GM21786 (cell line): ENCODE measurements around the gene TPSAB1.
"Not testable (repeated sequence)": the region's sequence is repeated elsewhere in the genome, so short reads cannot be mapped to it uniquely, and the experiment has no call there.

Experiments used
- ATAC-seq: cut with Tn5 transposase; IDR thresholded peaks from one replicate; pipeline ENCODE4 v1.9.1; 2021; ENCODE audit not compliant: unreplicated experiment

The TPSAB1 gene

DNA sequence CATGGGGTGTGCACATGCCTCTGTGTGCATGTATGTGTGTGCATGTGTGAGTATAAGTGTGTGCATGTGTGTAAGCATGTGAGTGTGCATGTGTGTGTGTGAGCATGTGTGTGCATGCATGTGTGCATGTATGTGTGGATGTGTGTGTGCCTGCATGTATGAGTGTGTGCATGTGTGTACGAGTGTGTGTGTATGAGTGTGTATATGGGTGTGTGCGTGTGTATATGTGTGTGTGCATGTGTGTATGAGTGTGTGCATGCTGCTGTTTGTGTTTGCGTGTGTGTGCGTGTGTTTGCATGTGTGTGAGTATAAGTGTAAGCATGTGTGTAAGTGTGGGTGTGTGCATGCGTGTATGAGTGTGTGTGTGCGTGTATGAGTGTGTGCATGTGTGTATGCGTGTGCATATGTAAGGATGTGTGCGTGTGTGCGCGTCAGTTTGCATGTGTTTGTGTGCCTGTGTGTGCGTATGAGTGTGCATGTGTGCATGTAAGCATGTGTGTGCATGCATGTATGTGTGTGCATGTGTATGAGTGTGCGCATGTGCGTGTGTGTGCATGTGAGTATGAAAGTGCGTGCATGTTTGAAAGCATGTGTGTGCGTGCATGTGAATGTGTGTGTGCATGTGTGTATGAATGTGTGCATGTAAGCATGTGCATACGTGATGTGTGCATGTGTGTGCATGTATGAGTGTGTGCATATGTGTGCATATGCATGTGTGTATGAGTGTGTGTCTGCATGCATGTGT, 24.0 kb downstream of the TPSAB1 start:
- no peak for ATAC-seq

DNA sequence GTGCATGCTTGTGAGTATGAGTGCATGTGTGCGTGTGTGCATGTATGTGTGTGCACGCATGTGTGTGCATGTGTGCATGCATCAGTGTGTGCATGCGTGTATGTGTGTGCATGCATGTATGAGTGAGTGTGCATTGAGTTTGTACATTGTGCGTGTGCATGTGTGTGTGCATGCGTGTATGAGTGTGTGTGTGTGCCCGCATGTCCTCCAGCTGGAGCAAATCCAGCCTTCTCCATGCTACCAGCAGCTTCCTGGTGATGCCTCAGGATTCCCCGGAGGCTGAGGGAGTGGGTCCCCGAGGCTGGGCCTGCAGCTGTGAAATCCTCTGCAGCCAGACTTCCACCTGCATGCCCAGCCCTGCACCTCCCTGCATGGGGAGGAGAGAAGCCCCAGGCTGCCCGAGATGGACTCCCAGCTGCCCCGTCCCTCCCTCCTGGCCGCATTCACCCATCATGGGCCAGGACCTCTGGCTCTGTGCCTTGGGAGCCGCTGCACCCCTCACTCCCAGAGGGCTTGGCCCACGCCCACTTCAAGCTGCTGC, 24.7 kb downstream of the TPSAB1 start:
- ATAC-seq = no peak

DNA sequence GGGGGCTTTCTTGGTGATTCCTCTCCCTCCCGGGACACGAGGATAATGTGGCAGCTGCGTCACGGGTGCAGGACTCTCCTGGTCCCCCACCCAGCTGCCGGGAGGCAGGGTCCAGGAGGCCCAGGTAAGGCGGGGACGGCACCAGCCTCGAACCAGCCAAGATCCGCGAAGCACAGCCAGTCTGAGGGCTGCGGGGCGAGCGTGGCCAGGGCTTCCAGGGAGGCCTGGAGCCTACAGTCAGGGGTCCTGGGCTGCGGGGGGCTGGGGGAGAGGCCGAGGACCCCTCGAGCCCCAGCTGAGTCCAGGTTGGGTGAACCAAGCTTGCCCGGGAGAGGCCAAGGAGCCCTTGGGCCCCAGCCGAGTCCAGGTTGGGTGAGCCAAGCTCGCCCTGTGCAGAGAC, 25.3 kb downstream of the TPSAB1 start:
- no peak for ATAC-seq

DNA sequence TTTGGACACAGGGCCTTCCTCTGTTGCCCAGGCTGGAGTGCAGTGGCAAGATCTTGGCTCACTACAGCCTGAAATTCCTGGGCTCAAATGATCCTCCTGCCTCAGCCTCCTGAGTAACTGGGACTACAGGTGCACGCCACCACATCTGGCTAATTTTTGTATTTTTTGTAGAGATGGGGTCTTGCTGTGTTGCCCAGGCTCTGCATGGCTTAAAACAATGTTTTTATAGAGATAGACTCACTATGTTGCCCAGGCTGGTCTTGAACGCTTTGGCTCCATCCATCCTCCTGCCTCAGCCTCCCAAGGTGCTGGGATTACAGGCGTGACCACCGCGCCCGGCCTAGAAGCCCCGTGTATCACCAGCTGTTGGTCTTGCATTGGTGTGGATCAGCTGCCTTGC, 28.9 kb downstream of the TPSAB1 start:
- ATAC-seq = not testable (repeated sequence)

DNA sequence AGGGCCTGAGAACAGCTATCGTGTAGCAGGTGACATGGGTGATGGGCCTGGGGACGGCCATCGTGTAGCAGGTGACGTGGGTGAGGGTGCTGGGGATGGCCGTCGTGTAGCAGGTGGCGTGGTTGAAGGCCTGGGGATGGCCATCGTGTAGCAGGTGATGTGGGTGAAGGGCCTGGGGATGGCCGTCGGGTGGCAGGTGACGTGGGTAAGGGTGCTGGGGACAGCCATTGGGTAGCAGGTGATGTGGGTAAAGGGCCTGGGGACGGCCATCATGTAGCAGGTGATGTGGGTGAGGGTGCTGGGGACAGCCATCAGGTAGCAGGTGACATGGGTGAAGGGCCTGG, 30.8 kb downstream of the TPSAB1 start:
- ATAC-seq = no peak

DNA sequence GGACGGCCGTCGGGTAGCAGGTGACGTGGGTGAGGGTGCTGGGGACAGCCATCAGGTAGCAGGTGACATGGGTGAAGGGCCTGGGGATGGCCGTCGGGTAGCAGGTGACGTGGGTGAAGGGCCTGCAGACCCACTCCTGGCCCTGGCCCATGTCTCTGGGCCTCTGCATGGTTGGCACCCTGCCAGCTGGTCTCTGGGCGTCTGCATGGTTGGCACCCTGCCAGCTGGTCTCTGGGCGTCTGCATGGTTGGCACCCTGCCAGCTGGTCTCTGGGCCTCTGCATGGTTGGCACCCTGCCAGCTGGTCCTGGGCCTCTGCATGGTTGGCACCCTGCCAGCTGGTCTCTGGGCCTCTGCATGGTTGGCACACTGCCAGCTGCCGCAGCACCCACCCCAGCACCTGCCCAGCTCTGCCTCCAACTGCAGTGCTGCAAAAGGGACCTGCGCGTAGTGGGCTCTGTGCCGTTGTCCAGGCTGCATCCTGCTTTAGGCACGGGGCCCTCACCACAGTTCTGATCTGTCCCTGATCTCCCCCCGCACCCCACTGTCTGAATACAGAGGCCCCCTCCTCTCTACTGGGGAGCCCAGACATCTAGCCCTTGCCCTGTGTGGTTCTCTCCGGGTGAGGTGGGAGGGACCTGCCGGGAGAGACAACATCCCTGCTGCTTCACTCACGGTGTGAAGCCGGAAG, 31.4 kb downstream of the TPSAB1 start:
- not testable (repeated sequence) for ATAC-seq

DNA sequence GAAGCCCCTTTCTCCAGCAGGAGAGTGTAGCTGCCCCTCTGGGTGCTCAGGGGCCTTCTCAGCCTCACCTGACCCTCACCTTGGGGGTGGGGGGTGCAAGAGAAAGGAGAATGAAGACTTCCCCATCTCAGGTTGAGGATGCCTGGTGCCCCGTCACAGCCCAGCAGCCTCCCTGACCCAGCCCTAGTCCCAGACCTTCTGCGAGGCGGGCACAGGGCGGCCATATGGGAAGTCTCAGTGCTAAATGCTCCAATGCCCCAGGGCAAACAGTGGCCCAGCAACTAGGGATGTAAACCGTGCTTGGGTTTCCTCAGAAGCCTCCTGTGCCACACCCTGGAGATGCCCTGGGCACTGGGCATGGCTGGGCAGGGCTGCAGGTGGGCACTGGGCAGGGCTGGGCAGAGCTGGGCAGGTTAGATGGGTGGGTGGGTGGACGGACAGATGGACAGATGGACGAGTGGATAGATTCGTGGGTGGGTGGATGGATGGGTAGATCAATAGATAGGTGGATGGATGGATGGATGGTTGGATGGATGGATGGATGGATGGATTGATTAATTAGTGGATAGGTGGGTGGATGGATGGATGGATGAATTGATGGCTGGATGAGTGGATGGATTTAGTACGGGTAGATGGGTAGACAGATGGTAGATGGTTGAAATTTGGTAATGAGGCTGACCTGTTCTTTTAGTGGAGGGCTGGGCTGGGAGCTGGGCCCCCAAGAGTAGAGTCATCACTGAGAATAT, 32.1 kb downstream of the TPSAB1 start:
- no peak for ATAC-seq

DNA sequence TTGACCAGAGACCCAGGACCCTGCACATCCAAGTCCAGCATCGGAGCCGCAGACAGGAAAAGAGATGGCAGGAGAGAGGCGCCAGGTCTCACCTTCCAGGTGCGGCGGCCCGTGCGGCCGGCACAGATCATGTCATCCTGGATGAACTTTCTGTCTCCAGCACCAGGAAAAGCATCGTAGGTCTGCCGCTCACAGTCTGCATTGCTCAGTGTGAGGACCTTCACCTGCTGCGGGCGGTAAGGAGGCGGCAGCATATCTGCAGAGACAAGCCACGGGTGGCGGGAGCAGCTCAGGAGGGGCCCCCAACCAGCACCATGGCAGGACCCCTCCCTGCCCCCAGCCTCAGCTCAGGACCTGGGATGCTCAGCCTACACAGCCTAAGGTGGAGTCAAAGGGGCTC, 33.3 kb downstream of the TPSAB1 start:
- ATAC-seq = no peak

DNA sequence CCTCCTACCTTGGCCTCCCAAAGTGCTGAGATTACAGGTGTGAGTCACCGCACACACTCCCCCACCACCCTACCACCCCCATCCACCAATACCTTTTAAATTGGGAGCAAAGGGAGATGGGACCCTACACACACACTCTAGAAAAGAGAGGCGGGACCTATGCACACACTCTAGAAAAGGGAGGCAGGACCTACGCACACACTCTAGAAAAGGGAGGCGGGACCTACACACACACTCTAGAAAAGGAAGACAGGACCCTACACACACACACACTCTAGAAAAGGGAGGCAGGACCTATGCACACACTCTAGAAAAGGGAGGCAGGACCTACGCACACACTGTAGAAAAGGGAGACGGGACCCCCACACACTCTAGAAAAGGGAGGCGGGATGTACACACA, 34.3 kb downstream of the TPSAB1 start:
- no peak for ATAC-seq

DNA sequence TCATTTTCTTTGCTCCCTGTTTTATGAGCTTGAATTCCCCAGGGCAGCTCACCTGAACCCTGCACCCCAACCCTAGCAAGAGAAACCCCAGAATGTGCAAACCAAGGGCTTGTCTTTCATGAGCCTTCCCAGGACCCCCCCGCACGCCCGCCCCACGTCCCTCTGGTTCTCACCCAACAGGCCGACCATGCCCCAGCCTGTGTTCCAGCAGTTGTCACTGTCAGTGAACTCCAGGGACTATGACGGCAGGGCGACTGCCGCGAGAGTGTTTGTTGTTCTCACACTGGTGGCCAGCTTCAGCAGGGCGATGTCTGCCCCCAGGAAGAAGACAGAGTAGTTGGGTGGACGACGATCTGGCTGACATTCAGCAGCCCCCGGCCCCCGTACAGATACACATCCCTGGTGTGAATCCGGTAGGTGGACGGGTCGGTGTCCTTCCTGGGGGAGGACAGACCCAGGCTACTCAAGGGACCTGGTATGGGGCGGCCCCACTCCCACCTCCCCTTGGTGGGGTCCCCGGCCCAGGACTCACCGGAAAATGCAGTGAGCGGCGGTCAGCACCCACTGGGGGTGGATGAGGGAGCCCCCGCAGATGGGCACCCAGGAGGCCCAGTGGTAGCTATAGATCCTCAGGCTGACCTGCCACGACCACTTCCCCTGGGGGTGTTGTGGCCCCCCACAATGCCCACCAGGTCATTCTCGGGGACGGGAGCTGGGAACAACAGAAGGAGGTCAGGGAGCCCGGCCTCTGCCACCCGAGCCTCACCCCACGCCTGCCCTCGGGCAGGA, 35.5 kb downstream of the TPSAB1 start:
- ATAC-seq = no peak

DNA sequence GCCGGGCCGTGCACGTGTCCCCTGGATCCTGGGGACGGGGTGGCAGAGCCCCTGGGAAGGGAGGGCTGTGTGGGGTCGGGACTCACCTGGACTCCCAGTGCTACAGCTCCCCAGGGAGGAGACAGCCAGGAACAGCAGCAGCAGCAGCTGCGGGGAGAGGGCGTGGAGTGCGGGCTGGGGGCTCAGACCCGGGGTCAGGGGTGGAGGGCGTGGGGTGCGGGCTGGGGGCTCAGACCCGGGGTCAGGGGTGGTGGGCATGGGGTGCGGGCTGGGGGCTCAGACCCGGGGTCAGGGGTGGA, 36.0 kb downstream of the TPSAB1 start:
- no peak for ATAC-seq

DNA sequence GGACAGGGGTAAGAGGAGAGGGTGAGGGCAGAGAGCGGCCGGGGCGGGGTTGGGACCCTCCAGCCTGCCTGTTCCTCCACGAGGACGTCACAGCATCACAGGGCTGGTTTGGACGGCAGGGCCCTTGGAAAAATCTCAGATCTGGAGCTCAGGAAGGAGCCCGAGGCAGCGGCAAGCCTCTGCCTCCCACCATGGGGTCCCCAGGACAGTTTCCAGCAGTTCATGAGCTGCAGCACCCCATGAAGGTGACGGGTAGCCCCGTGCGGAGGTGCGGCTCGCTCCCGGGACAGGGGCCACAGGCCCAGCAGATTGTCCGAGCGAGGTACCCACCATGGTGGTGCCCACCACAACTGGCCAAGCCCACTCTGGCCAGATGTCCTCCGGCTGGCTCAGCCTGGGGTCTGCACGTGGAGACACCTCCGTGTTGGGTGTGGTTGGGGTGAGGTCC, 36.7 kb downstream of the TPSAB1 start:
- no peak for ATAC-seq

DNA sequence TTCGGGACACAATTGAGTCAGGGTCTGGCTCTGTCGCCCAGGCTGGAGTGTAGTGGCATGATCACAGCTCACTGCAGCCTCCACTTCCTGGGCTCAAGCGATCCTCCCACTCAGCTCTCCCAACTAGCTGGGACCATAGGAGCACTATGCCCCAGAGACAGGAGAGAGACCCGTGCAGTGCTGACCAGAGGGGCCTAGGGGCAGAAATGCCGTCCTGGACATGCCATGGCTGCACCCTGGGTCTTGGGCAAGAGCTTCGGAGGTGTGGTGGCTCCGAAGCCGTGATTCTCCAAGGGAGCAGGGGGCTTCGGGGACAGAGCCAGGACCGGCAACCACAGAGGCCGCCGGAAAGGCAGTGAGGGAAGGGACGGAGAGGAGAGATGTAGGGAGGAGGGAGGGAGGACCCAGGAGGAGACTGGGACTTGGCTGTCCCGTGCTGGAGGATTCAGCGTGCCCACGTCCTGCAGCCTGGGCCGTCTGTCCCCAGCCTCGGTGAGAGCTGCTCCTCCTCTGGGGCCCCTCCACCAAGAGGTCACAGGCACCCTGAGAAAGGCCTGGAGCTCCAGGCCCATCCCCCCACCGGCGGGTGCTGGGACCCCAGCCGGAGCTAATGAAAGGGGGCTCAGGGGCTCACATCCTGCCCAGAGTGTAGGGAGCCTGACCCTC, 37.2 kb downstream of the TPSAB1 start:
- ATAC-seq = no peak

DNA sequence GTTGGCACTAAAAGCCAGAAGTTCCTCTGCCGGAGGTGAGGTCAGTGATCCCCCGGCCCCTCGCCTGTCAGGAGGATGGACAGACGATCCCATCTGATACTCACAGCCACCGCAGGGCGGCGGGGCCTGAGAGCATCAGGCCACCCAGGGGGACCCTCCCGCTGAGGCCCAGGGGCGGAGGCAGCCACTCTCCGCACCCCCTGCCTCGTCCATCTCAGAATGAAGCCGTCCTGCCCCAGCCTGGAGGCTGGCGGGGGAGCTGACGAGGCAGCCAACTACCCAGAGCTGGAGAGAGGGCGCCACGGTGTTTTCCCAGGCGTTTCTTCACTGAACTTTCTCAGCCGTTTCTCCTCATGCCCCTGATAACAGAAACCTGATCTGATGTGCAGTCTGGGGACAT, 38.0 kb downstream of the TPSAB1 start:
- no peak for ATAC-seq

DNA sequence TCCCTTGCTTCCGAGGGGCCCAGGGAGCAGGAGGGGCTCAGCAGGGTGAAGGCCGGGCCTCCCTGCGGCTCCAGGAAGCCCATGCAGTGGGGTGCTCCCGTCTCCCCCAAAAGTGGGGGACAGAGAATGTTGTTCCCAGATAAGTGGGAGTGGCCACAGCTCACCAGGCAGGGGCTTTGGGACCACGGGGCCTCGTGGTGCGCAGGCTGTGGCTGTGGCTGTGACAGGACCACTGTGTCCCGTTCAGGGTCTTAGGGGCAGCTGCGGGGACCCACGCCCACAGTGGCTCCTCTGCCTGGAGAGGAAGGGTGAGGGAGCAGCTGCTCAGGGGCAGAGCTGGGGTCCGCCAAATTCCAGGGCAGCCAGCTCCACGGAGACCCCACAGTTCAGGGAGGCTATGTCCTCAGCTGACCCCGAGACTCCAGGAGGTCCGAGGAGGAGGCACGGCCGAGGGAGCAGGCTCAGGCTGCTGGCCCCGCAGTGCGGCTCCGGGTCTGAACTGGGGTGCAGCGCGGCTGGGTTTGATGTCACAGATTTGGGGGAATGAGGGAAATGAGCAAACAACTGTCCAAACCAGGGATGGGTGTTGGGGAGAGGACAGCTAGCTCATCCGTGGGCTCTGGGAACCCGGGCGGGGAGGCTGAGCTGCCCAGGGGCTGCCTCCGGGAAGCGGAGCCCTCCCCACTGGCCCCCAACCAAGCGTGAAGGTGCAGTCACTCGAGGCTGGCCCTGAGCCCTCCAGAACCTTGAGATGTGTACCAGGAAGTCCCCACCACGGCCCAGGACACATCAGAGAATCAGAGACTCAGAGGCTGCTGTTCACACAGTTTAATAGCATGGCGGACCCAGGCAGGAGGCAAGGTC, 38.8 kb downstream of the TPSAB1 start:
- no peak for ATAC-seq

DNA sequence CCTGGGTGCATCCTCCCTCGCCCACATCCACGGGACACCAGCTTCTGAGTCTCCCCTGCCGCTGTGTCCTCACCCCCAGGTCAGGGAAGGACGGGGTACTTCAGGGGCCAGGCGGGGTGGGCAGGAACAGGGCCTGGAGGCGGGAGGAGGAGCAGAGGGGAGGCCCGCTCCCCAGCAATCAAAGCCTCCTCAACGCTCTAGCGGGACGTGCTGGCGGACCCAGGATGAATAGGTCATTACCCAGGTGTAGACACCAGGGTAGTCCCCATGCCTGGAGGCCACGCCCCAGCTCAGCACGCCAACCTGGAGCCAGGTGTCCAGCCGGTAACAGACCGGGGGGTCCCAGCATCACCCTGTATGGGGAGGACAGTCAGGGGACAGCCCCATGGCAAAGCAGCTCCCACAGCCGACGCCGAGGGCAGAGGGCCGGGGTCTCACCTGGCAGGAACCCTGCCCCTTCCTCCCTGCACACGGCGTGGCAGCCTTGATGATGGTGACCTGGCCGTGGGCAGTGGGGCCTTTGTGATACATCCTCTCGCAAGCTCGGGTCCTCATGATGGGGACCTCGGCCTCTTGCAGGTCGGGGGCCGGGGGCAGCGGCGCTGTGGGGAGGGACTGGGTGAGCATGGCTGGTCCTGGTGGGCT, 39.6 kb downstream of the TPSAB1 start:
- no peak for ATAC-seq

DNA sequence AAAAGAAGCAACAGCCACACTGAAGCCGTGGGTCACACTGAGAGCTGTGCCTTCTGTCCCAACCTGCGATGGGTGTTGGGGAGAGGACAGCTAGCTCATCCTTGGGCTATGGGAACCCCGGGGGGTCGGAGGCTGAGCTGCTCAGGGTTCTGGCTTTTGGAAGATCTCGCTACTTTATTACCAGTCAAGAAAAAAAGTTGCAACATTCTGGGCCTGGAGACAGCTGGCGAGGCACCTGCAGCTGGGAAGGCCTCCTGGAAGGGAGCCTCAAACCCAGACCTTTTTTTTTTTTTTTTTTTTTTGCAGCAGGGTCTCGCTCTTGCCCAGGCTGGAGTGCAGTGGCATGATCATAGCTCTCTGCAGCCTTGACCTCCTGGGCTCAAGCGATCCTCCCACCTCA, 40.3 kb downstream of the TPSAB1 start:
- no peak for ATAC-seq

DNA sequence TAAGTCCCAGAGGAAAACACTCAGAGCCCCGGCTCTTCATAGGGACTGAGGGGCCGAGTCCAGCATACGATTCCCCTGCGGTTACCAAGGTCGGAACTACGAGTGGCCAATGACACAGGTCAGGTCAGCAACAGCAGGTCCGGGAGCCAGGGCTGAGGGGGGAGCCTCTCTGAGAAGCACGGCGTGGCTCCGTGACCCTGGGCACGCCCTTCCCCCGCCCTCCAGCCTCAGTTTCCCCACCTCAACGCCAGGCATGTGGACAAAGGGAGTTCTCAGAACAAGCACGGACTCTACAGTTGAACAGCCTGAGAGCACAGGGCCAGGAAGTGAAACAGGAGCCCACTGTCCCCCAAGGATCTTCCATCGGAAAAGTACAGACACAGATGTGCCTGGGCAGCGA, 41.0 kb downstream of the TPSAB1 start:
- no peak for ATAC-seq

DNA sequence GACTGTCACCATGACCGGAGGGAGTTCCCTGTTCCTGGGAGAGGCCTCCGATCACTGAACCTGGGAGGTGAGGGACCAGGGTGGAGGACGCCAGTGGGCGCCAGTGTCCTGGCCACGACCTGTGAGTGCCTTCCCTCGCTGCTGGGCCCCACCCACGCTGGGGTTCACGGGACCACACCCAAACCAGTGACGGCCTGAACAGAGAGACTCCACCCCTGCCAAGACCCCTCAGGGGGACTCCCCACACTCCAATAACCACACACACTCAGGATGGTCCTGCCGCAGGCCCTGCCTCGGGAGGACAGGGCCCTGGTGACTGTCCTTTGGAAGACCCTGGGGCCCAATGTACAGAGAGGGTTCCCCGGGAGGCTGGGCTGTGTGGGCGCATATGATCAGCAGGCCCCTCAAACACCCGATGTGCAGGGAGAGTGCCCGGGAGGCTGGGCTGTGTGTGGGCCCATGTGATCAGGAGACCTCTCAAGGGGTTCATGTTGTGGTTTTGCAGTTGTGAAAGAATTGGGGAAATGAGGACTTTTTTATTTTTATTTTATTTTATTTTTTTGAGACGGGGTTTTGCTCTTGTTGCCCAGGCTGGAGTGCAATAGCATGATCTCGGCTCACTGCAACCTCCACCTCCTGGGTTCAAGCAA, 41.9 kb downstream of the TPSAB1 start:
- ATAC-seq = no peak
